Testis (tissue), 2 donors: ENCODE results near the gene ATG7.
"Not testable (repeated sequence)": the region's sequence is repeated elsewhere in the genome, so short reads cannot be mapped to it uniquely, and the experiment has no call there.

Experiments
- CTCF ChIP-seq, 3 experiments: fragments of 450-650 bp in 2 of 3; fragments of 200-600 bp in 1 of 3; sonication (generic) in 1 of 3; IDR thresholded peaks; one replicate each; pipeline ENCODE4 v1.5.1; 2016 to 2019; ENCODE audit warnings: antibody characterized with exemption in 3 of 3, mild to moderate bottlenecking in 2 of 3, moderate library complexity in 1 of 3
- POLR2A ChIP-seq: fragments of 450-650 bp; IDR thresholded peaks from one replicate; pipeline ENCODE4 v1.6.1; 2017; ENCODE audit warnings: antibody characterized with exemption, mild to moderate bottlenecking, moderate library complexity

GRCh38 chr3:11348877-11349276 is 76.7 kb downstream of the ATG7 start:
- TF ChIP-seq CTCF (IDR thresholded peaks at IDR 0.05); POLR2A: not testable (repeated sequence)
